Aorta (tissue), 5 donors: ENCODE data around the gene GTF2A2. TPM values are rescaled to one million over a fixed set of nuclear protein-coding genes. Genes with fewer than 3 reads are reported as not detected.

Source experiments
- ATAC-seq: fragments of 200-7000 bp; cut with Tn5 transposase; one replicate; pipeline ENCODE4 v1.9.1; 2022; ENCODE audit warnings: moderate library complexity; ENCODE audit not compliant: low FRiP score
- DNase-seq, 2 donors: peaks; one replicate each; pipeline ENCODE4 v3.0.0-alpha.2; 2020
- H3K27ac ChIP-seq, 2 donors: one replicate each; pipeline ENCODE4 v1.5.1; 2013; ENCODE audit warnings: low read length in 2 of 2, mild to moderate bottlenecking in 2 of 2, moderate library complexity in 2 of 2, control low read depth in 1 of 2, inconsistent platforms in 1 of 2, low read depth in 1 of 2
- H3K27me3 ChIP-seq, 2 donors: one replicate each; pipeline ENCODE4 v1.6.1; 2013; ENCODE audit warnings: control low read depth in 1 of 2, low read length in 1 of 2, mild to moderate bottlenecking in 1 of 2, moderate library complexity in 1 of 2; ENCODE audit not compliant: insufficient read depth in 2 of 2, control insufficient read depth in 1 of 2
- H3K36me3 ChIP-seq, 2 donors: one replicate each; pipeline ENCODE4 v1.6.1; 2013; ENCODE audit warnings: control low read depth in 1 of 2, low read length in 1 of 2, mild to moderate bottlenecking in 1 of 2; ENCODE audit not compliant: insufficient read depth in 2 of 2, control insufficient read depth in 1 of 2
- H3K4me1 ChIP-seq, 2 donors: one replicate each; pipeline ENCODE4 v1.6.1; 2013; ENCODE audit warnings: low read length in 2 of 2, control low read depth in 1 of 2, mild to moderate bottlenecking in 1 of 2, moderate library complexity in 1 of 2; ENCODE audit not compliant: insufficient read depth in 2 of 2, control insufficient read depth in 1 of 2
- H3K4me3 ChIP-seq, 2 donors: one replicate each; pipeline ENCODE4 v1.5.1; 2013; ENCODE audit warnings: low read length in 2 of 2, control low read depth in 1 of 2, mild to moderate bottlenecking in 1 of 2
- H3K9me3 ChIP-seq: one replicate; pipeline ENCODE4 v1.6.1; 2013; ENCODE audit warnings: mild to moderate bottlenecking, low read length; ENCODE audit not compliant: control insufficient read depth
- WGBS, 2 donors: extraction: QIAGEN DNeasy Blood & Tissue Kit; methylation state at CpG; one replicate each; pipeline ENCODE4 v1.1.7; 2013; 5-methylcytosine and 5-hydroxymethylcytosine counted together
- intact Hi-C, 2 donors: fragments of 100-400 bp; cut with DNase I; formaldehyde crosslinking; loops; one replicate each; pipeline versions ENCODE4 v1.14.2 to v1.15.0; 2022
- polyA plus RNA-seq, 2 donors: library from polyadenylated mRNA; stranded (reverse); fragments of 200-250 nt; gene quantifications; one replicate each; pipeline ENCODE4 v1.2.3, GENCODE V29; 2013
- total RNA-seq, 2 donors: library from RNA; stranded (reverse); fragmentation: NEBNext Ultra II Directional; extraction: Animal tissue kit (Norgen Biotek cat#: 25700); gene quantifications; one replicate each; pipeline ENCODE4 v1.2.1, GENCODE V29; 2021
- donor health status: healthy with polysubstance abuse.
- donor health status: Bipolar disorder and iron deficiency.
- donor health status: DM: no; HTN: no; CAD: no.
- donor health status: DM: no; HTN: no; CAD: no.
- donor health status: DM: yes; HTN: yes; CAD: no.

GTF2A2 gene
- total and polyA plus RNA-seq, 4 donors: 59.1 to 79.3 (median 67.4) TPM

DNA sequence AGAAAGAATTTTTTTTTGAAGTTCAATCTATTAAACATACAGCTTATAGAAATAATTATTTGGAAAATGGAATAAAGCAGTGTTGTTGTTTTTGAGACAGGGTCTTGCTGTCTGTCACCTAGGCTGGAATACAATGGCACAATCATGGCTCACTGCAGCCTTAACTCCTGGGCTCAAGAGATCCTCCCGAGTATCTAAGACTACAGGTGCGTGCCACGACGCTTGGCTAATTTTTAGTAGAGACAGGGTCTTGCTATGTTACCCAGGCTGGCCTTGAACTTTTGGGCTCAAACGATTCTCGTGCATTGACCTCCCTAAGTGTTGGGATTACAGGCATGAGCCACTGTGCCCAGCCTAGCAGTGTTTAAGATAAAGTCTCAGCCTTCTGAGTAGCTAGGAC, 23.0 kb upstream of the GTF2A2 start:
- DNase-seq: no peak
- no peaks in the 10 kb centered on the region for H3K4me1 ChIP-seq
- peaks cover 3 to 10% of the 10 kb centered on the region in 2 donors for H3K36me3 ChIP-seq
- ATAC-seq: no peak
- WGBS, 2 donors: 93 to 94% methylated on average over 6 of the region's 6 CpGs
- no peaks in the 10 kb centered on the region for H3K9me3 ChIP-seq
- no peaks in the 10 kb centered on the region for H3K27me3 ChIP-seq
- no peak overlapping the region for H3K4me3 ChIP-seq
- intact Hi-C loops: no loop called here
- H3K27ac ChIP-seq: no peak overlapping the region

DNA sequence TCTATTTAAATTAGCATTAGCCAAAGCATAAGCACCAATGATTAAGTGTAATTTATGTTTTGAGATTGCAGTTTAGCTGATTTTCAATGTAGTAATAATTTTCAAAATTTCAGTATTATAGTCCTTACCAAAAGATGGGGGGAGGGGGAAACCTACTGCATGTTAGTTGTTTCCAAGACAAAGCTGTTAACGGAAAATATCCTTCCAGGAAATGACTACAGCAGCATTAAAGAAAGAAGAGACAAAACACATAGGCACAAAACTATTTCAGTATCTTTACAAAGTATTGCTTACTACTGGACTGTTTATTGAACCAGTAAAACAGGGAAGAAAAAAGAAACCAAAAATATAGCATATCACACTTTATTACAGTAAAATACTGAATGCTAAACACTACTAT, 21.3 kb upstream of the GTF2A2 start:
- H3K36me3 ChIP-seq: peaks cover 3 to 10% of the 10 kb centered on the region in 2 donors
- H3K4me3 ChIP-seq: no peak overlapping the region
- WGBS, 2 donors: 58% methylated on average over 1 of the region's 1 CpG
- intact Hi-C loops: no loop called here
- H3K27ac ChIP-seq: no peak overlapping the region
- H3K4me1 ChIP-seq: no peaks in the 10 kb centered on the region
- no peaks in the 10 kb centered on the region for H3K9me3 ChIP-seq
- no peaks in the 10 kb centered on the region for H3K27me3 ChIP-seq
- ATAC-seq: no peak
- DNase-seq: no peak

DNA sequence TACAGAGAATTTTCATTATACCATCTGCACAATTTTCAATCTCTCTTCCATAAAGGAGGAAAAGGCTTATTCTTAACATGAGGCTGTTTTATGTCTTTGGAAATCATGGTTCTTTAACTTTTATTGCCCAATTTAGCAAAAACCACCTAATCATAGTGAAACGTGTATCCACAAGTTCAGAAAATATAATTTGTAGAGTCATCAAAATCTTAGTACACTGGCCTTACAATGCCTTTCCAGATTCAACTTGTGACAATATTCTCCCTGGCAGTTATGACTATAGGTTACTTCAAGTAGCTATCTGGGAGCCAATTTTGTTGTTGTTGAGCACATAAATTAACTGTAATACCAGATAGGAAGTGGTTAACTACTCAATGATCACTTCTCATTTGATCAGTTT, 20.9 kb upstream of the GTF2A2 start:
- no peaks in the 10 kb centered on the region for H3K27me3 ChIP-seq
- 60 to 73% methylated on average over 1 of the region's 1 CpG for WGBS, 2 donors
- ATAC-seq (no peak), DNase-seq (no peak)
- peaks cover 3 to 12% of the 10 kb centered on the region in 2 donors for H3K36me3 ChIP-seq
- H3K9me3 ChIP-seq: no peaks in the 10 kb centered on the region
- no peak overlapping the region for H3K4me3 ChIP-seq
- H3K27ac ChIP-seq: no peak overlapping the region
- no peaks in the 10 kb centered on the region for H3K4me1 ChIP-seq
- intact Hi-C loops: no loop called here

DNA sequence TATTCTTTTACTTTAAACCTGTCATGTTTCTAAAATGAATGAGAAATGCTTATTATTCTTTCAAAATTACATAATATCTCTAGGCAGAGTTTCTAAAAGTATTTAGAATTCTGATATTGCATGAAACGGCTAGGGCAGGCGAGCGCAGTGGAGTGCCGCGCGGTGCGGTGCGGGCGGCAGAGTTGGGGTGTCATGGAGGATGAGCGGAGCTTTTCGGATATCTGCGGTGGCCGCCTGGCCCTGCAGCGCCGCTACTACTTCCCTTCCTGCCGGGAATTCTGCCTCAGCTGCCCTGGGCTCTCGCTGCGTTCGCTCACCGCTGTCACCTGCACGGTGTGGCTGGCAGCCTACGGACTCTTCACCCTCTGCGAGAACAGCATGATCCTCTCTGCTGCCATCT, 19.2 kb upstream of the GTF2A2 start:
- intact Hi-C loops: no loop called here
- H3K27ac ChIP-seq: no peak overlapping the region
- peaks cover 10 to 14% of the 10 kb centered on the region in 2 donors for H3K36me3 ChIP-seq
- no peak overlapping the region for H3K4me3 ChIP-seq
- ATAC-seq: no peak
- H3K4me1 ChIP-seq: no peaks in the 10 kb centered on the region
- no peak for DNase-seq
- H3K9me3 ChIP-seq: no peaks in the 10 kb centered on the region
- WGBS, 2 donors: 98% methylated on average over 23 of the region's 23 CpGs
- H3K27me3 ChIP-seq: no peaks in the 10 kb centered on the region

GRCh38 chr15:59674361-59674877, 17.1 kb upstream of the GTF2A2 start:
- no peaks in the 10 kb centered on the region for H3K4me1 ChIP-seq
- H3K9me3 ChIP-seq: no peaks in the 10 kb centered on the region
- peaks cover 11% of the 10 kb centered on the region in 2 donors for H3K36me3 ChIP-seq
- intact Hi-C loops: no loop called here
- DNase-seq (no peak), ATAC-seq (no peak)
- H3K4me3 ChIP-seq: no peak overlapping the region
- H3K27me3 ChIP-seq: no peaks in the 10 kb centered on the region
- 86 to 90% methylated on average over 3 of the region's 3 CpGs for whole genome bisulfite sequencing, 2 donors
- H3K27ac ChIP-seq: no peak overlapping the region

DNA sequence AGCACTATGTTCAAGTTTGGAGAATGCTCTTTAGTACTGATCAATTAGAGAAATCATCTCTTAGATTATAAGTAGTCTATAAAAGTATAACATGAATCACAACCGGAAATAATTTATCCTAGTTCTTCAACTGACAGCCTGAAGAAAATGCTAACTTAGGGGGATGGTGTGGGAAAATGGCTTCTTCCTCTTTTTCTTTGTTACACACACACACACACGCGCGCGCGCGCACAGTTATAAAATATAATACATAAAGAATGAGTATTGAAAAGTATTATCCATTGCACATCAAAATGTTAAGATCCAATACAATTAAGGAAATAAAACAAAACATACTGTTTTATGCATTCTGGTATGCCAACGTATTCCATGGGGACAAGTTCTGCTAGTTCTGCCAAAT, 11.2 kb upstream of the GTF2A2 start:
- Histone ChIP-seq H3K4me1 (no peaks in the 10 kb centered on the region), H3K27ac (no peak overlapping the region), H3K27me3 (no peaks in the 10 kb centered on the region), H3K36me3 (peaks cover 7 to 8% of the 10 kb centered on the region in 2 donors), H3K9me3 (no peaks in the 10 kb centered on the region), H3K4me3 (no peak overlapping the region)
- no peak for ATAC-seq
- WGBS, 2 donors: 79 to 81% methylated on average over 8 of the region's 8 CpGs
- DNase-seq: no peak
- intact Hi-C loops: no loop called here

DNA sequence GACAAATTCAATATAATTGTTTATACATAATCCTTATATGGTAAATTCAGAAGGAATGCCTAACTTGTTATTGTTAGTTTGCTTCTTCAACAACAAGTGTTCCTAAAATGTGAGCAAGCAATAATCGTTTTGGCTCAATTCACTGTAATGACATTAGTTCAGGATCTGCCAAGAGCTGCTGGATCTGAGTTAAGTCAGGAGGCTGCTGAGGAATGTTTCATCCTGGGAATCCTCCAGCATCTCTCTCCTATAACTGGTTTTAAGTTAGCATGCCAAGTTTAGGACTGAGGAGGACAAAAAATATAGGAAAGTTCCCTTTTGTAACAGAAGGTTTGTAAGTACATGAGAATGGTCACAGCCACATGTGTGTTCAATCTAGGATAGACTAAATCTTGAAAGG, 4.9 kb upstream of the GTF2A2 start:
- DNase-seq (no peak), ATAC-seq (no peak)
- Histone ChIP-seq H3K9me3 (no peaks in the 10 kb centered on the region), H3K4me3 (no peak overlapping the region), H3K27ac (no peak overlapping the region), H3K4me1 (peaks cover 0 to 3% of the 10 kb centered on the region in 2 donors), H3K36me3 (no peaks in the 10 kb centered on the region), H3K27me3 (no peaks in the 10 kb centered on the region)
- WGBS, 2 donors: 52 to 70% methylated on average over 1 of the region's 1 CpG
- intact Hi-C loops: no loop called here

GRCh38 chr15:59659366-59659765, 2.1 kb upstream of the GTF2A2 start:
- Histone ChIP-seq H3K27ac (no peak overlapping the region), H3K9me3 (no peaks in the 10 kb centered on the region), H3K36me3 (no peaks in the 10 kb centered on the region), H3K27me3 (no peaks in the 10 kb centered on the region), H3K4me1 (peaks cover 2 to 12% of the 10 kb centered on the region in 2 donors), H3K4me3 (no peak overlapping the region)
- ATAC-seq: no peak
- 33 to 35% methylated on average over 1 of the region's 1 CpG for WGBS, 2 donors
- intact Hi-C loops: no loop called here
- no peak for DNase-seq

DNA sequence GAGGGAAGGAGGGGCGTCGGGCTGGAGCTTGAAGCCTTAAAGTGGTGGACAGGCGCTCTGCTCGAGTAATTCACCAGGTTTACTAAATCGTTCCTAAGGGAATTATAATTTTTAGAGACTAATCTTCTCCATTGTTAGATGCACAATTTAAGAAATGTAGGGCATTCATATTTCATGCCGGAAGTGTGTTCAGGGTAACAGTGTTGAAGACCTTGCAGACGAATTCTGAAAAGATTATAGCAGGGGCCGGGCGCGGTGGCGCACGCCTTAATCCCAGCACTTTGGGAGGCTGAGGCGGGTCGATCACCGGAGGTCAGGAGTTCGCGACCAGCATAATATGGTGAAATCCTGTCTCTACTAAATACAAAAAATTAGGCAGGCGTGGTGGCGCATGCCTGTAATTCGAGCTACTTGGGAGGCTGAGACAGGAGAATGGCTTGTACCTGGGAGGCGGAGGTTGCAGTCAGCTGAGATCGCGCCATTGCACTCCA, 365 bp upstream of the GTF2A2 start:
- no peak for DNase-seq
- intact Hi-C loops: loop anchor here in 1 of 2 donors (2.0 kb wide), 1 partner anchor 31 kb away; the partner anchor contains the start of gene BNIP2

More for the DNA sequence above, 365 bp upstream of the GTF2A2 start:
- Histone ChIP-seq H3K27ac (no peak overlapping the region), H3K36me3 (no peaks in the 10 kb centered on the region), H3K4me1 (peaks cover 2 to 12% of the 10 kb centered on the region in 2 donors), H3K27me3 (no peaks in the 10 kb centered on the region), H3K9me3 (no peaks in the 10 kb centered on the region), H3K4me3 (peak overlapping the region; percentile 45 to 46)
- 38 to 46% methylated on average over 23 of the region's 23 CpGs for WGBS, 2 donors
- ATAC-seq: peak; percentile 3
